H9 (cell line): ENCODE results near the gene TREM1. TPM values are rescaled to one million over a fixed set of nuclear protein-coding genes. Genes with fewer than 3 reads are reported as not detected.

Experiments used
- DNase-seq: peaks from one replicate; pipeline ENCODE4 v3.0.0-alpha.2; 2017
- H2AFZ ChIP-seq: one replicate; pipeline ENCODE4 v1.6.1; 2013; ENCODE audit warnings: mild to moderate bottlenecking, low read length, control low read depth, moderate library complexity
- H2AK5ac ChIP-seq: 2 replicates; pipeline ENCODE4 v1.6.1; 2013; ENCODE audit warnings: low read length, control low read depth, mixed read lengths; ENCODE audit not compliant: insufficient read length
- H2BK120ac ChIP-seq: one replicate; pipeline ENCODE4 v1.6.1; 2013; ENCODE audit warnings: low read depth, mild to moderate bottlenecking, low read length, control low read depth, inconsistent platforms; ENCODE audit not compliant: poor library complexity, severe bottlenecking
- H2BK12ac ChIP-seq: 2 replicates; pipeline ENCODE4 v1.6.1; 2013; ENCODE audit warnings: low read length, control low read depth, mixed read lengths, low read depth; ENCODE audit not compliant: insufficient read length
- H2BK15ac ChIP-seq: 2 replicates; pipeline ENCODE4 v1.6.1; 2013; ENCODE audit warnings: low read depth, low read length, control low read depth
- H2BK20ac ChIP-seq: one replicate; pipeline ENCODE4 v1.6.1; 2013; ENCODE audit warnings: low read depth, mild to moderate bottlenecking, low read length, control low read depth, inconsistent platforms; ENCODE audit not compliant: poor library complexity, severe bottlenecking
- H2BK5ac ChIP-seq: 2 replicates; pipeline ENCODE4 v1.6.1; 2013; ENCODE audit warnings: low read length, control low read depth, mixed read lengths; ENCODE audit not compliant: insufficient read length
- H3K14ac ChIP-seq: 2 replicates; pipeline ENCODE4 v1.6.1; 2013; ENCODE audit warnings: low read length, control low read depth; ENCODE audit not compliant: insufficient read depth
- H3K18ac ChIP-seq: 2 replicates; pipeline ENCODE4 v1.6.1; 2013; ENCODE audit warnings: low read depth, mild to moderate bottlenecking, mixed read lengths, low read length, control low read depth; ENCODE audit not compliant: insufficient read length
- H3K23ac ChIP-seq: 2 replicates; pipeline ENCODE4 v1.6.1; 2013; ENCODE audit warnings: low read length, control low read depth, mixed read lengths, low read depth; ENCODE audit not compliant: insufficient read length
- H3K23me2 ChIP-seq: 2 replicates; pipeline ENCODE4 v1.6.1; 2013; ENCODE audit warnings: low read depth, mild to moderate bottlenecking, mixed read lengths, low read length, control low read depth; ENCODE audit not compliant: insufficient read length, poor library complexity, severe bottlenecking
- H3K27ac ChIP-seq: 2 replicates; pipeline ENCODE4 v1.5.1; 2013; ENCODE audit warnings: low read length, control low read depth, mixed read lengths, low read depth; ENCODE audit not compliant: insufficient read length
- H3K27me3 ChIP-seq: 2 replicates; pipeline ENCODE4 v1.6.1; 2013; ENCODE audit warnings: low read length, control low read depth, inconsistent platforms; ENCODE audit not compliant: insufficient read depth
- H3K4ac ChIP-seq: 2 replicates; pipeline ENCODE4 v1.6.1; 2013; ENCODE audit warnings: low read depth, mild to moderate bottlenecking, control low read depth, inconsistent platforms, low read length, moderate library complexity
- H3K4me1 ChIP-seq: 2 replicates; pipeline ENCODE4 v1.6.1; 2013; ENCODE audit warnings: low read length, control low read depth, inconsistent platforms; ENCODE audit not compliant: insufficient read depth
- H3K4me2 ChIP-seq: 2 replicates; pipeline ENCODE4 v1.6.1; 2013; ENCODE audit warnings: low read length, control low read depth, mixed read lengths; ENCODE audit not compliant: insufficient read length, insufficient read depth
- H3K56ac ChIP-seq: 2 replicates; pipeline ENCODE4 v1.6.1; 2013; ENCODE audit warnings: low read depth, mild to moderate bottlenecking, mixed read lengths, low read length, control low read depth; ENCODE audit not compliant: insufficient read length
- H3K79me1 ChIP-seq: 2 replicates; pipeline ENCODE4 v1.6.1; 2013; ENCODE audit warnings: low read depth, mild to moderate bottlenecking, moderate library complexity, low read length, control low read depth, inconsistent platforms; ENCODE audit not compliant: insufficient read depth, poor library complexity, severe bottlenecking
- H3K79me2 ChIP-seq: 2 replicates; pipeline ENCODE4 v1.6.1; 2013; ENCODE audit warnings: low read length, control low read depth, inconsistent platforms; ENCODE audit not compliant: insufficient read depth
- H3K9ac ChIP-seq: 2 replicates; pipeline ENCODE4 v1.6.1; 2013; ENCODE audit warnings: low read length, control low read depth, mixed read lengths; ENCODE audit not compliant: insufficient read length; ENCODE audit errors: extremely low read depth
- H3K9me3 ChIP-seq: one replicate; pipeline ENCODE4 v1.6.1; 2013; ENCODE audit warnings: low read depth, low read length, inconsistent platforms; ENCODE audit not compliant: control insufficient read depth
- H3T11ph ChIP-seq: one replicate; pipeline ENCODE4 v1.6.1; 2013; ENCODE audit warnings: mild to moderate bottlenecking, low read length, control low read depth, inconsistent platforms
- H4K20me1 ChIP-seq: one replicate; pipeline ENCODE4 v1.6.1; 2013; ENCODE audit not compliant: control insufficient read depth, insufficient read length, insufficient read depth
- H4K5ac ChIP-seq: 2 replicates; pipeline ENCODE4 v1.6.1; 2013; ENCODE audit warnings: low read depth, mild to moderate bottlenecking, mixed read lengths, low read length, control low read depth; ENCODE audit not compliant: insufficient read length
- H4K8ac ChIP-seq: replicated peaks from 2 replicates; pipeline ENCODE4 v1.6.1; 2013; ENCODE audit warnings: low read length, control low read depth, mixed read lengths, low read depth; ENCODE audit not compliant: insufficient read length
- H4K91ac ChIP-seq: 2 replicates; pipeline ENCODE4 v1.6.1; 2013; ENCODE audit warnings: low read depth, mild to moderate bottlenecking, moderate library complexity, mixed read lengths, low read length, control low read depth; ENCODE audit not compliant: insufficient read length
- H3K27ac Mint-ChIP-seq, 3 experiments: 2 replicates in 2 of 3; 3 replicates in 1 of 3; pipeline ENCODE4 v1.8.0; 2020 to 2021; ENCODE audit warnings: mixed read lengths in 3 of 3, mild to moderate bottlenecking in 1 of 3, moderate library complexity in 1 of 3
- H3K27me3 Mint-ChIP-seq: 2 replicates; pipeline ENCODE4 v1.8.0; 2021; ENCODE audit warnings: low read depth, mild to moderate bottlenecking, moderate library complexity, mixed read lengths
- H3K36me3 Mint-ChIP-seq, 3 experiments: 2 replicates in 2 of 3; 3 replicates in 1 of 3; pipeline ENCODE4 v1.8.0; 2020 to 2021; ENCODE audit warnings: low read depth in 3 of 3, mixed read lengths in 3 of 3; ENCODE audit not compliant: insufficient read depth in 1 of 3
- H3K4me1 Mint-ChIP-seq, 2 experiments: 2 replicates each; pipeline ENCODE4 v1.8.0; 2020; ENCODE audit warnings: mixed read lengths in 2 of 2
- H3K4me3 Mint-ChIP-seq, 2 experiments: 2 replicates in 1 of 2; 3 replicates in 1 of 2; pipeline ENCODE4 v1.8.0; 2020 to 2021; ENCODE audit warnings: mild to moderate bottlenecking in 2 of 2, mixed read lengths in 2 of 2, moderate library complexity in 1 of 2
- H3K9me3 Mint-ChIP-seq, 2 experiments: 2 replicates in 1 of 2; 3 replicates in 1 of 2; pipeline ENCODE4 v1.8.0; 2020; ENCODE audit warnings: mild to moderate bottlenecking in 2 of 2, mixed read lengths in 2 of 2, moderate library complexity in 1 of 2
- CTCF ChIP-seq: fragments of 200-600 bp; sonication (generic); conservative IDR thresholded peaks from 3 replicates; pipeline ENCODE4 v1.8.0; 2021; ENCODE audit warnings: antibody characterized with exemption, mild to moderate bottlenecking
- WGBS: extraction: QIAGEN DNeasy Blood & Tissue Kit; methylation state at CpG from one replicate; pipeline ENCODE4 v1.1.7; 2013; ENCODE audit warnings: missing lambda C conversion rate, low lambda C conversion rate, mixed read lengths; ENCODE audit not compliant: insufficient read length; ENCODE audit errors: extremely low coverage; 5-methylcytosine and 5-hydroxymethylcytosine counted together
- total RNA-seq: library from RNA; stranded (reverse); gene quantifications from 2 replicates; pipeline ENCODE4 v1.2.1, GENCODE V29; 2021

Gene TREM1
- total RNA-seq, 1 experiment from 2014 or later: not detected

- Histone ChIP-seq H4K91ac (no peak overlapping the region), H3K27me3 (no peaks in the 10 kb centered on the region), H2AFZ (no peak overlapping the region), H3T11ph (no peak overlapping the region), H2BK5ac (no peak overlapping the region), H3K14ac (no peak overlapping the region), H3K4ac (no peak overlapping the region), H3K56ac (no peak overlapping the region), H2BK20ac (no peak overlapping the region), H3K27ac (no peak overlapping the region), H3K79me1 (no peaks in the 10 kb centered on the region), H3K23me2 (no peaks in the 10 kb centered on the region), H2AK5ac (no peak overlapping the region), H4K8ac (no peak overlapping the region), H3K9ac (no peak overlapping the region), H3K4me2 (no peak overlapping the region), H3K79me2 (no peaks in the 10 kb centered on the region), H3K4me1 (no peaks in the 10 kb centered on the region), H2BK120ac (no peak overlapping the region), H3K18ac (no peak overlapping the region), H3K23ac (no peak overlapping the region), H2BK12ac (no peak overlapping the region), H2BK15ac (no peak overlapping the region), H4K5ac (no peak overlapping the region), H4K20me1 (no peaks in the 10 kb centered on the region), H3K9me3 (no peaks in the 10 kb centered on the region)
- no peak for DNase-seq
- H3K27me3 Mint-ChIP-seq: peaks cover 13% of the 10 kb centered on the region
- H3K4me3 Mint-ChIP-seq: no peak overlapping the region
- peaks cover 11 to 15% of the 10 kb centered on the region in 2 experiments for H3K9me3 Mint-ChIP-seq
- WGBS: no CpG with 5 or more reads among the region's 2 CpGs
- H3K27ac Mint-ChIP-seq: peak overlapping the region in 1 of 3 experiments; percentile 34; a peak in 1 of 7 replicates
- H3K36me3 Mint-ChIP-seq: no peaks in the 10 kb centered on the region
- no peak for TF ChIP-seq CTCF
- H3K4me1 Mint-ChIP-seq: no peaks in the 10 kb centered on the region
These were observed 28.9 kb downstream of the TREM1 start for GRCh38 chr6:41257369-41258195.
